Stomach (tissue), 9 donors: Measurements from ENCODE around the gene BABAM2. TPM values are rescaled to one million over a fixed set of nuclear protein-coding genes. Genes with fewer than 3 reads are reported as not detected.

Source experiments
- DNase-seq, 2 donors: peaks; one replicate each; pipeline versions ENCODE4 v3.0.0 to v3.0.0-alpha.2; 2013 to 2019
- H3K27ac ChIP-seq, 5 donors: fragments of 200-600 bp in 4 of 5; sonication (generic) in 4 of 5; one replicate each; pipeline ENCODE4 v1.5.1; 2013 to 2019; ENCODE audit warnings: mild to moderate bottlenecking in 1 of 5, moderate library complexity in 1 of 5
- H3K27me3 ChIP-seq, 3 donors: fragments of 200-600 bp; sonication (generic); one replicate each; pipeline ENCODE4 v1.5.1; 2017 to 2019; ENCODE audit warnings: mixed run types in 1 of 3
- H3K36me3 ChIP-seq, 4 donors: fragments of 200-600 bp; sonication (generic); 1 replicate in 3 of 4; 2 replicates in 1 of 4; pipeline ENCODE4 v1.5.1; 2016 to 2019
- H3K4me1 ChIP-seq, 4 donors: fragments of 200-600 bp; sonication (generic); one replicate each; pipeline ENCODE4 v1.5.1; 2016 to 2019
- H3K4me3 ChIP-seq, 4 donors: fragments of 200-600 bp; sonication (generic) in 3 of 4; one replicate each; pipeline ENCODE4 v1.5.1; 2016 to 2019; ENCODE audit warnings: mild to moderate bottlenecking in 1 of 4
- H3K9me3 ChIP-seq, 4 donors: fragments of 200-600 bp; sonication (generic); one replicate each; pipeline ENCODE4 v1.5.1; 2016 to 2019
- CTCF ChIP-seq, 7 experiments: fragments of 450-650 bp in 4 of 7; fragments of 200-600 bp in 3 of 7; sonication (generic) in 3 of 7; IDR thresholded peaks; one replicate each; pipeline ENCODE4 v1.5.1; 2016 to 2019; ENCODE audit warnings: antibody characterized with exemption in 7 of 7, control low read depth in 2 of 7, mild to moderate bottlenecking in 1 of 7
- EP300 ChIP-seq: sonication (generic); formaldehyde crosslinking; IDR thresholded peaks from one replicate; pipeline ENCODE4 v1.6.1; 2017; ENCODE audit warnings: antibody characterized with exemption
- POLR2A ChIP-seq, 4 donors: fragments of 450-650 bp; IDR thresholded peaks; one replicate each; pipeline ENCODE4 v1.6.1; 2016; ENCODE audit warnings: antibody characterized with exemption in 4 of 4, control low read depth in 2 of 4, mild to moderate bottlenecking in 1 of 4, moderate library complexity in 1 of 4
- POLR2AphosphoS5 ChIP-seq, 3 donors: sonication (generic); formaldehyde crosslinking; IDR thresholded peaks; one replicate each; pipeline ENCODE4 v1.6.1; 2016; ENCODE audit warnings: antibody characterized with exemption in 3 of 3
- WGBS, 5 donors: extraction: QIAGEN DNeasy Blood & Tissue Kit in 3 of 5; methylation state at CpG; one replicate each; pipeline versions ENCODE4 v1.1.5 to v1.1.7; 2013 to 2018; 5-methylcytosine and 5-hydroxymethylcytosine counted together
- intact Hi-C: fragments of 100-400 bp; cut with DNase I; formaldehyde crosslinking; loops from one replicate; pipeline ENCODE4 v1.15.1; 2023; ENCODE audit warnings: low total_unique reads
- polyA plus RNA-seq, 3 donors: library from polyadenylated mRNA; stranded (reverse); fragments of 200-250 nt; gene quantifications; one replicate each; pipeline ENCODE4 v1.2.3, GENCODE V29; 2013
- total RNA-seq, 5 donors: library from RNA; depleted of rRNA; stranded (reverse); fragments of >200 nt; gene quantifications; one replicate each; pipeline versions ENCODE4 v1.1.0 to v1.2.3, GENCODE V29; 2014 to 2016
- donor health status: healthy with polysubstance abuse.
- donor health status: Bipolar disorder and iron deficiency.
- donor health status: healthy.

Gene BABAM2
- total and polyA plus RNA-seq, 8 donors: 14.2 to 41.4 (median 22.8) TPM

GRCh38 chr2:28055325-28055970, 164.9 kb downstream of the BABAM2 start:
- Histone ChIP-seq H3K4me1 (peaks cover 0 to 11% (median 0%) of the 10 kb centered on the region in 4 donors), H3K27me3 (no peaks in the 10 kb centered on the region), H3K9me3 (no peaks in the 10 kb centered on the region), H3K4me3 (no peak overlapping the region), H3K36me3 (no peaks in the 10 kb centered on the region), H3K27ac (no peak overlapping the region)
- DNase-seq: no peak
- intact Hi-C loops: no loop called here
- no peak for TF ChIP-seq POLR2AphosphoS5 (IDR thresholded peaks at IDR 0.05)
- TF ChIP-seq POLR2A (IDR thresholded peaks at IDR 0.05): no peak
- TF ChIP-seq CTCF (IDR thresholded peaks at IDR 0.05): no peak
- no peak for TF ChIP-seq EP300

DNA sequence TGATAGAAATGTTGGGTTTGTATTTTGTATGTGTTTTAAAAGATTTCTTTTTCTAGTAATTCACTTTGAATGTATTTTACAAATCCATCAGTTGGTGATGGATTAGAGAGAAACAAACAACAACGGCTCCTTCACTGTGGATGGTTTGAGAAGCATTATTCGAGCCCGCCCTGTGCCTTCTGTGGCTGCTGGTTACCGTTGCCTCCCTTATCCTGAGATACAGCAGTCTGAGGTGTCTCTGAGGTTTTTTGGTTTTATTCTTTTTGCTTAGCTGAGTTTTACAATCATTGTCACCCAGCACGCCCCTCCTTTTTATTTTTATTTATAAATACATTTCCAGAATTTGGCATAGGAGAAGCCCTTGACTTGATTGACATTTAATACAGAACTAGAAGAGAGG, 168.3 kb downstream of the BABAM2 start:
- intact Hi-C loops: no loop called here
- H3K27ac ChIP-seq: no peak overlapping the region
- no peak for TF ChIP-seq EP300

DNA sequence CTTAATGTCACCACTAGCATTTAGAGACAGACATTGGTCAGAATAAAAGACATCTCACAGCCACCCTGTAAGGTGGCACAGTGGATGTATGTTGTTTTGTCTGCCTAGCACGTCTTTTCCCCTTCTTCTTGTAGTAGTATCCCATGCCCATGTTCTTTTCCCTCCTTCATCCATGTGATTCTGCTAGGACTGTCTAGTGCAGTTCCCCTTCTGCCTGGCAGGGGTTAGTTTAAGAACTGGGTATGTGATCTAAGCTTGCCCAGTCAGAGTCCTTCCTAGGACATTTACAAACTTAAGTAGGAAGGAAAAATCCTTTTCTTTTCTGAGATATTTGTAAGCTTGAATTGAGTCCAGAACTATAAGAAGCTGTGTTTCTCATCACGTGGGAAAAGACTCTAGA, 172.3 kb downstream of the BABAM2 start:
- no peak for DNase-seq
- Histone ChIP-seq H3K4me1 (no peaks in the 10 kb centered on the region), H3K27ac (no peak overlapping the region), H3K9me3 (no peaks in the 10 kb centered on the region), H3K36me3 (peaks cover 0 to 6% (median 0%) of the 10 kb centered on the region in 4 donors), H3K4me3 (no peak overlapping the region), H3K27me3 (no peaks in the 10 kb centered on the region)
- intact Hi-C loops: no loop called here
- 77 to 92% (median 82%) methylated on average over 2 of the region's 2 CpGs for WGBS, 5 donors
- no peak for TF ChIP-seq POLR2AphosphoS5 (IDR thresholded peaks at IDR 0.05)
- TF ChIP-seq EP300: no peak
- no peak for TF ChIP-seq CTCF (IDR thresholded peaks at IDR 0.05)
- TF ChIP-seq POLR2A (IDR thresholded peaks at IDR 0.05): no peak

More for the DNA sequence above, 168.3 kb downstream of the BABAM2 start:
- H3K4me3 ChIP-seq: no peak overlapping the region
- 93 to 96% (median 94%) methylated on average over 5 of the region's 5 CpGs for WGBS, 5 donors
- H3K36me3 ChIP-seq: no peaks in the 10 kb centered on the region
- H3K9me3 ChIP-seq: no peaks in the 10 kb centered on the region
- H3K4me1 ChIP-seq: no peaks in the 10 kb centered on the region
- DNase-seq: no peak
- H3K27me3 ChIP-seq: no peaks in the 10 kb centered on the region

DNA sequence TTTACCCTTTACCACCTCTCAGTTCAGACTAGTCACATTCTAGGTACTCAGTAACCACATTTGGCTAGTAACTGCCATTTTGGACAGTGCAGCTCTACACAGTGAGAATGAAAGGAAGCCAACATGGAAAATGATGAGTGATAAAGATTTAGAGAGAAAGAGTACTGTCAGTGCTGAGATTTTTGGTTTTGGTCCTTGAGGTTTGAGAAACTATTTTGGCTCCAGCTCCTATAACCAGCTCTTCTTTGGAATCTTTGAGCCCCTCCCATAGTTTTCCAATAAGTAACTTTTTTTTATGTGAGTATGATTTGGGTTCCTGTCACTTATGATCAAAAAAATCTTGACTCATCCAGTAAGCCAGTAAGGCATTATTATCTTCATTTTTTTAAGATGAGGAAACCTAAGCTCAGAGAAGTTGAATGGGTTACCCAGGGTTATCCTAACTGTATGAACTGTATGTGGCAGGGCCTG, 173.0 kb downstream of the BABAM2 start:
- intact Hi-C loops: no loop called here
- TF ChIP-seq POLR2A (IDR thresholded peaks at IDR 0.05) (no peak), EP300 (no peak), CTCF (IDR thresholded peaks at IDR 0.05) (no peak), POLR2AphosphoS5 (IDR thresholded peaks at IDR 0.05) (no peak)
- no peak overlapping the region for H3K4me3 ChIP-seq
- peaks cover 0 to 6% (median 0%) of the 10 kb centered on the region in 4 donors for H3K36me3 ChIP-seq
- H3K27ac ChIP-seq: no peak overlapping the region
- H3K4me1 ChIP-seq: no peaks in the 10 kb centered on the region
- no peak for DNase-seq
- H3K9me3 ChIP-seq: no peaks in the 10 kb centered on the region
- no peaks in the 10 kb centered on the region for H3K27me3 ChIP-seq

DNA sequence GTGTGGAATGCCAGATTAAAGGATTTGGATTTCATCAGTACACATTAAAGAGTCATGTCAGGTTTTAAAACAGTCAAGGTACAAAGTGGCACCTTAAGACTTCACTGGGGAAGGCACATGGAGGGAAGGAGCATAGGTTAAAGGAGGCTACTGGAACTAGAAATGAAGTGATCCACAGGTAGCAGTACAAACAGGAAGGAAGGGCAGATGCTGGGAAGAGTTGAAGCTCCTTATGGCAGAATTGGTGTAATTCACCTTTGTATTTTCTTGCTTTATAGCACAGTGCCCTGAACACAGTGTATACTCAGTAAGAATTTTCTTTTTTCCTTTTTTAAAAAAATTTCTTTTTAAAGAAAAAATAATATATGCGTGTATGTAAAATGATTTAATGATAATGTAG, 177.1 kb downstream of the BABAM2 start:
- intact Hi-C loops: no loop called here
- Histone ChIP-seq H3K4me1 (peaks cover 0 to 15% (median 6%) of the 10 kb centered on the region in 4 donors), H3K9me3 (no peaks in the 10 kb centered on the region), H3K36me3 (peaks cover 0 to 6% (median 0%) of the 10 kb centered on the region in 4 donors), H3K27ac (no peak overlapping the region), H3K4me3 (no peak overlapping the region), H3K27me3 (no peaks in the 10 kb centered on the region)
- WGBS, 5 donors: 93 to 100% (median 97%) methylated on average over 1 of the region's 1 CpG
- no peak for DNase-seq
- no peak for TF ChIP-seq CTCF (IDR thresholded peaks at IDR 0.05)
- TF ChIP-seq EP300: no peak
- no peak for TF ChIP-seq POLR2AphosphoS5 (IDR thresholded peaks at IDR 0.05)
- no peak for TF ChIP-seq POLR2A (IDR thresholded peaks at IDR 0.05)
